Osteoblast (primary cell): ENCODE results near the gene PLCB4. TPM values are rescaled to one million over a fixed set of nuclear protein-coding genes. Genes with fewer than 3 reads are reported as not detected.

Experiments
- DNase-seq: peaks from one replicate; pipeline ENCODE4 v3.0.0; 2011; ENCODE audit warnings: low spot score, mixed read lengths; ENCODE audit not compliant: insufficient read length; ENCODE audit errors: missing footprints
- H2AFZ ChIP-seq: 2 replicates; pipeline ENCODE4 v1.6.0; 2011; ENCODE audit warnings: mild to moderate bottlenecking, low read length
- H3K27ac ChIP-seq: 2 replicates; pipeline ENCODE4 v1.5.1; 2011; ENCODE audit warnings: mild to moderate bottlenecking, low read depth, low read length, moderate library complexity
- H3K27me3 ChIP-seq: 2 replicates; pipeline ENCODE4 v1.6.0; 2012; ENCODE audit warnings: mild to moderate bottlenecking, control low read depth, inconsistent platforms, low read length, moderate library complexity; ENCODE audit not compliant: insufficient read depth
- H3K36me3 ChIP-seq: 2 replicates; pipeline ENCODE4 v1.5.1; 2011; ENCODE audit warnings: mild to moderate bottlenecking, low read length, control low read depth, moderate library complexity; ENCODE audit not compliant: insufficient read depth
- H3K4me1 ChIP-seq: 2 replicates; pipeline ENCODE4 v1.5.1; 2011; ENCODE audit warnings: mild to moderate bottlenecking, low read length, control low read depth, moderate library complexity; ENCODE audit not compliant: insufficient read depth
- H3K4me2 ChIP-seq: 2 replicates; pipeline ENCODE4 v1.6.0; 2011; ENCODE audit warnings: mild to moderate bottlenecking, low read length; ENCODE audit not compliant: insufficient read depth
- H3K4me3 ChIP-seq: fragments of 200-600 bp; sonication (generic); 3 replicates; pipeline ENCODE4 v1.5.1; 2012; ENCODE audit warnings: mild to moderate bottlenecking, low read length, inconsistent platforms; ENCODE audit not compliant: insufficient read depth
- H3K79me2 ChIP-seq: 2 replicates; pipeline ENCODE4 v1.6.0; 2012; ENCODE audit warnings: mild to moderate bottlenecking, low read length, control low read depth, inconsistent platforms; ENCODE audit not compliant: insufficient read depth
- H3K9me3 ChIP-seq: 2 replicates; pipeline ENCODE4 v1.5.1; 2011; ENCODE audit warnings: low read depth, low read length, control low read depth
- H4K20me1 ChIP-seq: 2 replicates; pipeline ENCODE4 v1.6.0; 2012; ENCODE audit warnings: mild to moderate bottlenecking, low read length, control low read depth; ENCODE audit not compliant: insufficient read depth
- CTCF ChIP-seq: IDR thresholded peaks from 2 replicates; pipeline ENCODE4 v1.5.1; 2011; ENCODE audit warnings: mild to moderate bottlenecking, low read depth, low read length, moderate library complexity; ENCODE audit errors: extremely low read depth
- total RNA-seq: library from RNA; depleted of rRNA; stranded (reverse); fragments of >200 nt; gene quantifications from 2 replicates; pipeline ENCODE4 v1.2.3, GENCODE V29; 2012

The PLCB4 gene
- total RNA-seq, 1 donor: 13.0 TPM

GRCh38 chr20:9200196-9200595 lies 131.3 kb downstream of the PLCB4 start:
- DNase-seq: no peak
- no peak overlapping the region for H2AFZ ChIP-seq
- peak overlapping the region; percentile 28 for H3K4me2 ChIP-seq
- peaks cover 37% of the 10 kb centered on the region for H3K79me2 ChIP-seq
- H3K27ac ChIP-seq: peak overlapping the region; percentile 3
- H4K20me1 ChIP-seq: no peaks in the 10 kb centered on the region
- H3K9me3 ChIP-seq: no peaks in the 10 kb centered on the region
- H3K4me1 ChIP-seq: peaks cover 38% of the 10 kb centered on the region
- no peaks in the 10 kb centered on the region for H3K36me3 ChIP-seq
- no peak for TF ChIP-seq CTCF
- no peaks in the 10 kb centered on the region for H3K27me3 ChIP-seq
- H3K4me3 ChIP-seq: no peak overlapping the region

DNA sequence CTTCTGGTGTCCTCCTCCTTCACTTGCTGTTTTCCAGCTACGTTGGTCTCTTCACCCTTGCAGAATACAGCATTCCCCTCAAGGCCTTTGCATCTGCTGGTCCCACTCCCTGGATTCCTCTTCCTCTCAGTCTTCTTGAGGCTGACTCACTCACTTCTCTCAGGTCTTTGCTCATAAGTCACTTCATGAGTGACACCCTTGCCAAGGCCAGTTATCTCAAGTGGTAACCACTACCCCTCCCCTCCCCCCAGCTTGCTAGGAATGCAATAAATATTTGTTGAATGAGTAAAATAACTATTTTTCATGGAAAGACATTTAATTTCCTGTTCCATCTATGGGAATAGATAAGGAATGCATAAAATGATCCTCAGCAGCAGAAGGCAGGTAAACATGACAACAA lies 131.7 kb downstream of the PLCB4 start:
- H3K27ac ChIP-seq: peak overlapping the region; percentile 3
- DNase-seq: peak; percentile 76
- H3K4me1 ChIP-seq: peaks cover 34% of the 10 kb centered on the region
- no peak overlapping the region for H3K4me3 ChIP-seq
- peaks cover 35% of the 10 kb centered on the region for H3K79me2 ChIP-seq
- H2AFZ ChIP-seq: no peak overlapping the region
- peak overlapping the region; percentile 28 for H3K4me2 ChIP-seq
- H4K20me1 ChIP-seq: no peaks in the 10 kb centered on the region
- H3K9me3 ChIP-seq: no peaks in the 10 kb centered on the region
- TF ChIP-seq CTCF: no peak
- no peaks in the 10 kb centered on the region for H3K36me3 ChIP-seq
- no peaks in the 10 kb centered on the region for H3K27me3 ChIP-seq

GRCh38 chr20:9202420-9203080 lies 133.7 kb downstream of the PLCB4 start:
- no peak overlapping the region for H3K4me3 ChIP-seq
- no peak for TF ChIP-seq CTCF
- no peaks in the 10 kb centered on the region for H4K20me1 ChIP-seq
- H2AFZ ChIP-seq: no peak overlapping the region
- H3K79me2 ChIP-seq: peaks cover 32% of the 10 kb centered on the region
- peaks cover 30% of the 10 kb centered on the region for H3K4me1 ChIP-seq
- H3K4me2 ChIP-seq: no peak overlapping the region
- H3K27me3 ChIP-seq: no peaks in the 10 kb centered on the region
- H3K27ac ChIP-seq: peak overlapping the region; percentile 11
- no peaks in the 10 kb centered on the region for H3K36me3 ChIP-seq
- DNase-seq: no peak
- H3K9me3 ChIP-seq: no peaks in the 10 kb centered on the region

DNA sequence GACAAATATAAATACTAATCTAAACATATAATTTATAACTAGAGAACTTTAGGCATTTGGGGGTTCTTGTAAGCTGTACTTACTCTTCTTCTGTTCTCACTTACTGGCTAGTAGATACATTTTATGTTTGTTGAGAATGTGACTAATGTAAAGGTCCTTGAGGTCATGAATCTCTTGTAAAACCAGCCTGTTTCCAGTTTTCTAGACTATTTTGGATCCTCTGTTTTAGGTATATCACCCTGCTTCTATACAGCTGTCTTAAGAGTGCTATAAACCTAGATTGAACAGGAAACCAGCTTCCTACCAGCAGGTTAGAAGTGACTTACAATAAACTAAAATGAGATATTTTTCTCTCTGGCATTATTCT lies 134.2 kb downstream of the PLCB4 start:
- no peaks in the 10 kb centered on the region for H4K20me1 ChIP-seq
- no peak overlapping the region for H2AFZ ChIP-seq
- H3K4me3 ChIP-seq: no peak overlapping the region
- DNase-seq: peak; percentile 54
- peaks cover 35% of the 10 kb centered on the region for H3K79me2 ChIP-seq
- no peak overlapping the region for H3K27ac ChIP-seq
- TF ChIP-seq CTCF: no peak
- H3K27me3 ChIP-seq: no peaks in the 10 kb centered on the region
- H3K4me2 ChIP-seq: no peak overlapping the region
- H3K4me1 ChIP-seq: peaks cover 30% of the 10 kb centered on the region
- no peaks in the 10 kb centered on the region for H3K36me3 ChIP-seq
- H3K9me3 ChIP-seq: no peaks in the 10 kb centered on the region
